EL (cell line): ENCODE results near the gene PRKG1.

Source experiments
- DNase-seq: peaks from one replicate; pipeline ENCODE4 v3.0.0-alpha.2; 2016

PRKG1 gene

DNA sequence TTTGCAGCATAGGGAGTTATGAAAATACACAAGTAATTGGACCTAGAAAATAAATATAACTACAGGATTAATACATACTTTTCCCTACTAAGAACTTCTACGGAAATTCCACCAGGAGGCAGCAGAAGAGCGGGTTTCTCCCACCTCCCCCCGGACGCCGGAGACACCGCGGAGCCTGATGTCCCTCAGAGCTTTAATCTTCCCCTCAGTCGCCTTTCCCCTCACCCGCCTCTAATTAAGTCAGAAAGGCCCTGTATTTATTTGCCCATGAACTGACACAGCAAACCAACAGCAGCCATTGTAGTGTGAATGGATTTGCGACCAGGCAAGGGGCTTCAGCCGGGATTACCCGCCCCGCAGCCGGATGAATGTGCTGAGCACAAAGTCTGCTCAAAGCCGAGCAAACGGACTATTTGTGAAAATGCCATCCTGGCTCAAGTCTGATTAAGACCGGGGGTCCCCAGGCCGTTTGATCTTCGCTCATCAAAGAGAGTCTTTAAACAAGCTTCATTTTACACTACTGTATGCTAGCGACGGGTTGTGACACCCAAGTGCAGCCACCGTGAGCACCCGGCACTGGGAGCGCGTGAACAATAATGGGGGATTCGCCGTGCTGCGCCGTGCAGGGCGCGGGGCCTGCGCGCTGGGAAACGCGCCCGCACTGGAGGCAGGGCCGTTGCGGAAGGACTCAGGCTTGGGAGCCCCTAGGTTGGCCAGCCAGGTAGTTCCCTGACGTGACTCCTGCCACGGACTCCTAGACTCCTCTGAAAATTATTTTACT is 1234.2 kb downstream of the PRKG1 start:
- DNase-seq, result peak; percentile 76

- DNase-seq, result no peak
These were observed 1238.6 kb downstream of the PRKG1 start for GRCh38 chr10:52312942-52313255.

DNA sequence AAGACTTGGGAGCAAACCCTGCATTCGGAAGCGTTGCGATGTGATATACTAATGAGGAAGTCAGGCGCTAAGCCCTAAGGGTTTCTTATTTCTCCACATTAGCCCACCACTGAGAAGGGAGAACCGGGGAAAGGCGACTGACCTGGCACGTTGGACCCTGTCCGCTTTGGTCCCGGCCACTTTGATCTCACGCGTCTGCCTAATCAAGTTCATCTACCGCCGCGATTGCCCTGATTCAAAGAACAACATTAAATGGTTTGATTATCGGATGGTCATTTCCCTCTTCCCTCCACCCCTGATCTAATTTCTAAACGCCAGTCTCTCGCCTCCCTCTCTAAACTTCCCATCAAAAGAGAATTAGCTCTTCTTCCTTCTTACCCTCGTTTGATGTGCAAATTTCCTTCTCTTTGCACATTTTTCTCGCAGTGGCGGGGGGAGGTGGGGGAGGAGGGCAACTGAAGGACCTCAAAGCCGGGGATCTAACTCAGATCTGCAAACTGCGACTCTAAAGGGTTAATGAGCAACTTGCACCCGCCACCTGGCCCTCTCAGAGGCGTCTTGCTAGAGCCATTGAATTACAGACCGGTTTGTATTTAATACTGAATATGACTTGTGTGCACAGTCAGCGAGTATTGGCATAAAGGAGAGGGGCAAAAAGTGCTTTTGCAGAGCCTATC is 1239.1 kb downstream of the PRKG1 start:
- DNase-seq, result no peak

GRCh38 chr10:52313933-52314821 is 1239.9 kb downstream of the PRKG1 start, which contains the start of gene DKK1:
Gene DKK1, plus strand, starts transcription at chr10:52314281. Its CDS starts 154 bp downstream, at chr10:52314435.
- DNase-seq, result peak; percentile 90

DNA sequence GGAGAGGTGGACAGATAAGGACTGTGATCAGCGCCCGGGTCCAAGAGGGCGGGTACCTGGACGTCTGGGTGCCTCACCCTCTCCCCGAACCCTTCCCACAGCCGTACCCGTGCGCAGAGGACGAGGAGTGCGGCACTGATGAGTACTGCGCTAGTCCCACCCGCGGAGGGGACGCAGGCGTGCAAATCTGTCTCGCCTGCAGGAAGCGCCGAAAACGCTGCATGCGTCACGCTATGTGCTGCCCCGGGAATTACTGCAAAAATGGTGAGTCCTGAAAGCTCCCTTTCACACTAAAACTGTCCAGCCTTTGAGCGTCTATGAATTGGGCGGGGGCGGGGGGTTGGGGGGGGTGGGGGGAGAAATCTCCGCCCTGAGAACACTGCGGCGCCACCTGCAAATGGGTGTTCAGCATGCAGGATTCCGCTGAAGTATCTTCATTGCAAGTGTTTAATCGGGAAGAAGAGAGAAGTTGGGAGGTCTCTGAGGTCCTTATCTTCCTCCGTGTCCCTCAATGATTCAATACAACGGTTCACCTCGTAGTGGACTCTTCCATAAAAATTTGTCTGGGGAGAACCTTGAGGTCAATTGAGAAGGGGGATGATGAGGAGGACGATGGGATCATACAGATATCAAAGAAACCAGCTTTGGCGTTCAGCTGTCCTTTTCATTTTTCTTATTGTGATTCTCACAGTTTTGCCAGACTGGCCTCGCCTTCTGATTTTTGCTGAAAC is 1240.7 kb downstream of the PRKG1 start:
- peak; percentile 68 for DNase-seq

GRCh38 chr10:52316001-52316400 is 1241.7 kb downstream of the PRKG1 start:
- DNase-seq, result peak; percentile 58

GRCh38 chr10:52316500-52316899 is 1242.2 kb downstream of the PRKG1 start:
- peak; percentile 27 for DNase-seq

- DNase-seq, result peak; percentile 86
These were observed 1243.9 kb downstream of the PRKG1 start for GRCh38 chr10:52318136-52318701.

DNA sequence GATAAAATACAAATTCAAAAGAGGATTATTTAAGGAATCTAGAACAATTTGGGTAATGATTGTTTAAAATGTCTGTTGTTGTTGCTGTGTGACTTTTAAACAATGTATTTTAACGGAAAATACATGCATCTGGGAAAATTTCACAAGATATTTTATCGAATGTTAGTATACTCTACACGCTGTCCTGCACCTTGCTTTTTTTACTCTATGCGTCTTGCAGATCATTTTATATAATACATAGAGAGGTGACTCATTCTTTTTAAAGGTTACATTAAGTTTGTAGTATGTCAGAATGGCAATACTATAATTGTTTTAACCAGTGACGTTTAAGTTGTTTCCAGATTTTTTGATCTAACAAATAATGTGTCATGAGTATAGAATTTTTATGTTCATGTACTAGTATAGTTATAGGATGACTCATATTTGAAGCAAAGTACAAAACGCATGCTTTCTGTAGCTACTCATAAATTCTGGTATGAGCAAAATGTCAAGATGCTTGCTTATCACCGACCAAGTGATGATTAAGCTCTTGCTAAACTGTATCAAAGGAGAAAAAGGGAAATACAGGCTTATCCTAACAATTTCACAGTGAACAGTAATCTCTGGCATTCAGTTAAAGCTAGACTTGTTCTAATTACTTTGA is 1244.7 kb downstream of the PRKG1 start:
- peak; percentile 95 for DNase-seq

DNA sequence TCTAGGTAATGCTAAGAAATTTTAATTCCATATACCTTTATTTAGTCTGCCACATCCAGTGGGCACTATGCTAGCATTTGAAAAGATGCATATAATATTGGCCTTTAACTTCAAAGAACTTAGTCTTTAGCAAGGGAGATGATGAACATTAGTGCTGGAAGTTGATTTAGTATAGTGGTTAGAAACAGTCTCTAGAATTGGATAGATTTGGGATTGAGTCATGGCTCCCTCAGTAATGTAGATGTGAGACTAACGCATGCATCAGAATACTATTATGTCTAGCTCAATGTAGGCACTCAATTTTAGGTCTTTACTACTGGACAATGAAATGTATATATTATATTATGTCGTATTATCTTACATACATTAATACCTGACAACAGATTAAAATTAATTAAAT is 1245.6 kb downstream of the PRKG1 start:
- DNase-seq, result peak; percentile 65

GRCh38 chr10:52322323-52322722 is 1248.0 kb downstream of the PRKG1 start:
- DNase-seq, result no peak

GRCh38 chr10:52322936-52323335 is 1248.6 kb downstream of the PRKG1 start:
- peak; percentile 46 for DNase-seq

DNA sequence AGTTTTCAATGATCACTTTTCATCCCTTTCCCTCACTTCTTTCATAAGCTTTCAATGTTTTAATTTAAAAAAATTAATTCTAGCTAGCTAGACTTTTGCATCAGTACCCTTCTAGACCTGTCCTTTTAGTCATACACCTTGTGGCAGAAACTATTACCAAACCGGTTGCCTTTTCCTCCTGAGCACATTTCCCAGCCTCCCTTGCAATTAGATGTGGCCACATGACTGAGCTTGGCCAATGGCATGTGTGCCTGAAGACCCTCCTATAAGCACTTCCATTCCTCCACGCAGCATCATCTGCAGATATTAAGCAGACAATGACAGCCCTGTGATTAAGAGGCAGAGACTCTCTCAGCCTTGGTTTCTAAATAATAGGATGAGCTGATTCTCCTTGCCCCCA is 1252.1 kb downstream of the PRKG1 start:
- no peak for DNase-seq

DNA sequence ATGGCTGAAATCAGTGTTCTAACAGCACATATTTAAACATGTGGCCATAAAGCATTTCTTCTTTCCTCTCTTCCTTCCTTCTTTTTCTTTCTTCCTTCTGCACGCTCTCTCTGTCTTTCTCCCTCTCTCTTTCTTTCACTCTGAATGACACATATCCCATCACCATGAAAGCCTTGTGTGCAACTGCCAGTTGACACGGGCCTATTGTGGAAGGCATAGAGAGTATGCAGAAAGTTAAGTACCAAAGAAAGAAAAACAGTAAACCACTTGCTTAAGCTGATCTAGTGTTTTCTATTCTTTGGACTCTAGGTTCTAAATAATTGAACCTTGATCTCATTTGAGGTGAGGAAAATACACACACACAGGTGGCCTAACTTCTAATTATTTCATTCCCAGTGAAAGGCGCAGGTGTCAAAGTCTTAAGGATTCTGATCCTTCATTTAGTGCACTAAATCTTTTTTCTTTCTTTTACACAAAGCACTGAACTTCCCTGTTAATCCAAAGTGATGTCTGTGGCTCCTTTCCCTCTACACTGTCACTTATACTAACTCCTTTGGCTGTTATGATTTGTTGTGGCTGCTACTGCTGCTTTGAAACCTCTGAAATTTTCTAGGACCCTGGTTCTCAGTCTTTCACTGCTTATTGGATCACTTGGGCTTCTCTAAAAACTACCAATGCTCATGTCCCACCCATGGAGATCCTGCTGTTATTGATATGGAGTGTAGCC is 1257.5 kb downstream of the PRKG1 start:
- no peak for DNase-seq

GRCh38 chr10:52332815-52333214 is 1258.5 kb downstream of the PRKG1 start:
- no peak for DNase-seq

DNA sequence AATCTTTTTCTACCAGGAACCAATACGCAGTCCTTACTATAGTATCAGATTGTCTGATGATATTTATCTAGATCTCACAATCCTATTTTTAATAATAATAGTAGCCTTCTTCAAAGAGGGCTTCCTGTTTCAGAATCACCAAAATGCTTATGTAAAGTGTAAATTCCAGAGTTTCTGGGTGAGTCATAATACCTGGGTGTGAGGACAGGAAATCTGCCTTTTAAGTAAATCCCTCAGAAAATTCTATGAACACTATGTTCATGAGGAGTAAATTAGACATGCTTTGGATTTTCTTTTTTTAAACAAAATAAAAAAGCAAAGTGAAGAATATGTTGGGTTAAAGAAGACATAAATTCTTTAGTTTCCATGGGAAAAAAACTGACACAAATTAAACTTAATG is 1260.3 kb downstream of the PRKG1 start:
- peak; percentile 66 for DNase-seq

GRCh38 chr10:52335665-52336064 is 1261.4 kb downstream of the PRKG1 start:
- DNase-seq, result no peak

GRCh38 chr10:52337225-52337624 is 1262.9 kb downstream of the PRKG1 start:
- no peak for DNase-seq

DNA sequence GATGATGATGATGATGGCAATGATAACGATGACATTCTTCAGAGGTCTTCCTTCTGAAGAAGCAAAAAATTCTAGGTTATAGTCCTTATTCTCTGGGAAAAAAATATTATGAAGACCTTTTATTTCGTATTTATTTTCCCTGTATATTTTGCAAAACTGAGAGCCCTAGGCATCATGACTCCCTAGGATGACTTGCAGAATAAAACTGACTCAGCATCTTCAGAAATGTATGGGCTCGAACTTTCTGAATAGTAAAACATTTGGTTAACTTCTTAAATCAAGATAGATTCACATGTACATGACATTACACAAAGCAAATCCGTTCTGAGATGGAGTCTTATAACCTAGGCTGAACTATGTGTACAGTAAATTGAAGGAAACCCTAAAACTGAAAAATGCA is 1269.2 kb downstream of the PRKG1 start:
- DNase-seq, result no peak

DNA sequence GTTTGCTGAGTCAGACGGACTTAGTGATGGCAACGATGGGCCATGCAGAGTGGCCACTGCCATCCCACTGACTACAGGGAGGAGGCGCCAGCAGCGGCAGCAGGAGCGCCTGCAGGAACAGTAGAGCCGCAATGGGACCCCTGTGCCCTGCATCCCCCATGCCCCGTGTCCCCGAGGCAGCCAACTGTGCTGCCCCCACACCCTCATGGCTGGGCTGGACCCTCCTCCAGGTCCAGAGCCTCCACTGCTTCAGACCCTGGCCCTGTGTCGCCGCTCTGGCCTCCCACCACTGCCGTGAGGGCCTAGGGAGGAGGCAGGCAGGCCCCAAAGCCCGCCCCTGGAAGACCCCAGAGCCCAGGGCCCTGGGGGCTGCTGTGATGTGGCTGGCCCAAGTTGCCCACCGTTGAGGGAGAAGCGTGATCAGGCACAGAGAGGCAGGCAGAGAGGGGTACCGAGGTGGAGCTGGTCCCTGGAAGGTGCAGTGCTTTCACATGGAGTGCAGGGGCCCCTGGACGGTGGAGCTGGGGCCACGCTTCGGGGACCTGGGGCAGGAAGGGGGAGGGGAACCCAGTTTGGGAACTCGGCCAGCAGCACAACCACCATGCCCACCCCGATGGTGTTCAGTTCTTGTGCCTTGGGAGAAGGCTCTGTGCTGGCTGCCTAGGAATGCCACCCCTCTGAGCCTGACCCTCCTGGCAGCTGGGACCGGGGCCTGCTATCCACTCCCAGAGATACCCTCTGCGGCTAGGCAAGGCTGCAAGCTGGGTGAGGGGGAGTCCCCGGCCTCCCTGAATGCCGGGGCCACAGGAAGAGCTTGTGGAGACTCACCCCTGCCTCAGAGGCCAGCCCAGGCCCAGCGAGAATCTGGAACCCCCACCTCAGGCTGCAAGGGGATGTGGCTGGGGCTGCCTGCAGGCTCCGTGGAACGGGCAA is 1272.4 kb downstream of the PRKG1 start:
- DNase-seq, result no peak
